GM12892 (cell line): ENCODE results near the gene SUSD1.
"Not testable (repeated sequence)": the region's sequence is repeated elsewhere in the genome, so short reads cannot be mapped to it uniquely, and the experiment has no call there.

Experiments
- DNase-seq: peaks from one replicate; pipeline ENCODE4 v3.0.0; 2011; ENCODE audit not compliant: insufficient read length
- FAIRE-seq: peaks from 2 replicates; lab custom pipeline; 2011; peaks lifted over from hg19 to GRCh38; lab: Jason Lieb, UNC
- POLR2A ChIP-seq: IDR thresholded peaks from 2 replicates; pipeline ENCODE4 v1.6.1; 2011; ENCODE audit warnings: low read depth, low read length, control low read depth
- POLR2AphosphoS5 ChIP-seq: IDR thresholded peaks from 2 replicates; pipeline ENCODE4 v1.6.1; 2011; ENCODE audit warnings: low read depth, low read length, control low read depth
- TAF1 ChIP-seq: IDR thresholded peaks from 2 replicates; pipeline ENCODE4 v1.6.1; 2011; ENCODE audit warnings: low read depth, mild to moderate bottlenecking, control low read depth, low read length, borderline replicate concordance

The SUSD1 gene

GRCh38 chr9:112142420-112142819, 32.7 kb downstream of the SUSD1 start:
- no peak for FAIRE-seq
- no peak for TF ChIP-seq POLR2A
- no peak for TF ChIP-seq POLR2AphosphoS5
- no peak for TF ChIP-seq TAF1
- no peak for DNase-seq

- FAIRE-seq (no peak), DNase-seq (no peak)
- no peak for TF ChIP-seq POLR2A
- TF ChIP-seq POLR2AphosphoS5 = no peak
- TF ChIP-seq TAF1 = no peak
Observed at GRCh38 chr9:112140936-112141335, 34.2 kb downstream of the SUSD1 start.

- no peak for DNase-seq
- no peak for TF ChIP-seq POLR2A
- TF ChIP-seq POLR2AphosphoS5 = no peak
- no peak for TF ChIP-seq TAF1
- no peak for FAIRE-seq
Observed at GRCh38 chr9:112137066-112137465, 38.0 kb downstream of the SUSD1 start.

GRCh38 chr9:112135706-112136105, 39.4 kb downstream of the SUSD1 start:
- TF ChIP-seq TAF1 (no peak), POLR2A (no peak), POLR2AphosphoS5 (no peak)
- DNase-seq = no peak
- FAIRE-seq = no peak

GRCh38 chr9:112133806-112134205, 41.3 kb downstream of the SUSD1 start:
- not testable (repeated sequence) for FAIRE-seq, DNase-seq

GRCh38 chr9:112132356-112132755, 42.7 kb downstream of the SUSD1 start:
- no peak for FAIRE-seq
- DNase-seq = no peak
- TF ChIP-seq POLR2A (no peak), POLR2AphosphoS5 (no peak), TAF1 (no peak)

- TF ChIP-seq POLR2A = no peak
- no peak for TF ChIP-seq POLR2AphosphoS5
- TF ChIP-seq TAF1 = no peak
- FAIRE-seq (no peak), DNase-seq (no peak)
Observed at GRCh38 chr9:112130997-112131396, 44.1 kb downstream of the SUSD1 start.

- no peak for FAIRE-seq
- no peak for DNase-seq
- TF ChIP-seq POLR2A = no peak
- TF ChIP-seq POLR2AphosphoS5 = no peak
- no peak for TF ChIP-seq TAF1
Observed at GRCh38 chr9:112130347-112130746, 44.8 kb downstream of the SUSD1 start.

GRCh38 chr9:112129246-112129645, 45.9 kb downstream of the SUSD1 start:
- TF ChIP-seq POLR2AphosphoS5 (no peak), POLR2A (no peak), TAF1 (no peak)
- FAIRE-seq = no peak

GRCh38 chr9:112128399-112128798, 46.7 kb downstream of the SUSD1 start:
- FAIRE-seq, DNase-seq: not testable (repeated sequence)

More at GRCh38 chr9:112129246-112129645, 45.9 kb downstream of the SUSD1 start:
- DNase-seq = no peak

- DNase-seq (no peak), FAIRE-seq (no peak)
- no peak for TF ChIP-seq POLR2A
- no peak for TF ChIP-seq POLR2AphosphoS5
- TF ChIP-seq TAF1 = no peak
Observed at GRCh38 chr9:112127281-112127680, 47.8 kb downstream of the SUSD1 start.

- TF ChIP-seq POLR2AphosphoS5 (no peak), TAF1 (no peak), POLR2A (no peak)
- no peak for DNase-seq
- no peak for FAIRE-seq
Observed at GRCh38 chr9:112125951-112126388, 49.1 kb downstream of the SUSD1 start.

GRCh38 chr9:112124156-112124555, 50.9 kb downstream of the SUSD1 start:
- no peak for DNase-seq
- FAIRE-seq = no peak
- TF ChIP-seq POLR2AphosphoS5 = no peak
- TF ChIP-seq POLR2A = no peak
- no peak for TF ChIP-seq TAF1
